ENCODE measurements around the gene GINS2. TPM values are rescaled to one million over a fixed set of nuclear protein-coding genes. Genes with fewer than 3 reads are reported as not detected.

Gene GINS2
- total RNA-seq, 1 donor: 5.4 TPM

- DNase-seq (ENCODE audit: low read depth in 2 of 3, low spot score in 2 of 3): peak in 1 of 3 donors; percentile 22
Observed at GRCh38 chr16:85673529-85674417, 15.0 kb downstream of the GINS2 start.

GRCh38 chr16:85670840-85671239, 17.9 kb downstream of the GINS2 start:
- DNase-seq (ENCODE audit: low read depth in 2 of 3, low spot score in 2 of 3): no peak

- no peak for DNase-seq (ENCODE audit: low read depth in 2 of 3, low spot score in 2 of 3)
Observed at GRCh38 chr16:85668676-85669424, 19.9 kb downstream of the GINS2 start.

GRCh38 chr16:85667841-85668413, 20.8 kb downstream of the GINS2 start:
- DNase-seq (ENCODE audit: low read depth in 2 of 3, low spot score in 2 of 3): no peak

GRCh38 chr16:85667261-85667660, 21.5 kb downstream of the GINS2 start:
- no peak for DNase-seq (ENCODE audit: low read depth in 2 of 3, low spot score in 2 of 3)

- DNase-seq (ENCODE audit: low read depth in 2 of 3, low spot score in 2 of 3): no peak
Observed at GRCh38 chr16:85665929-85666328, 22.8 kb downstream of the GINS2 start.

GRCh38 chr16:85665373-85665740, 23.4 kb downstream of the GINS2 start:
- DNase-seq (ENCODE audit: low read depth in 2 of 3, low spot score in 2 of 3): no peak

GRCh38 chr16:85664580-85665372, 24.0 kb downstream of the GINS2 start:
- DNase-seq (ENCODE audit: low read depth in 2 of 3, low spot score in 2 of 3): no peak

- DNase-seq (ENCODE audit: low read depth in 2 of 3, low spot score in 2 of 3): no peak
Observed at GRCh38 chr16:85663891-85664321, 24.8 kb downstream of the GINS2 start.

GRCh38 chr16:85662976-85663830, 25.6 kb downstream of the GINS2 start:
- no peak for DNase-seq (ENCODE audit: low read depth in 2 of 3, low spot score in 2 of 3)

- DNase-seq (ENCODE audit: low read depth in 2 of 3, low spot score in 2 of 3): no peak
Observed at GRCh38 chr16:85662482-85662812, 26.3 kb downstream of the GINS2 start.

- no peak for DNase-seq (ENCODE audit: low read depth in 2 of 3, low spot score in 2 of 3)
Observed at GRCh38 chr16:85661740-85662481, 26.8 kb downstream of the GINS2 start.

- no peak for DNase-seq (ENCODE audit: low read depth in 2 of 3, low spot score in 2 of 3)
Observed at GRCh38 chr16:85660843-85661739, 27.7 kb downstream of the GINS2 start.

- DNase-seq (ENCODE audit: low read depth in 2 of 3, low spot score in 2 of 3): peak; percentile 22 to 67 (median 39)
Observed at GRCh38 chr16:85659805-85660511, 28.8 kb downstream of the GINS2 start.

GRCh38 chr16:85659336-85659735, 29.4 kb downstream of the GINS2 start:
- DNase-seq (ENCODE audit: low read depth in 2 of 3, low spot score in 2 of 3): no peak

- DNase-seq (ENCODE audit: low read depth in 2 of 3, low spot score in 2 of 3): no peak
Observed at GRCh38 chr16:85658504-85659326, 30.0 kb downstream of the GINS2 start.

- no peak for DNase-seq (ENCODE audit: low read depth in 2 of 3, low spot score in 2 of 3)
Observed at GRCh38 chr16:85657996-85658395, 30.8 kb downstream of the GINS2 start.
